Measurements from ENCODE around the gene PEDS1.
"Not testable (repeated sequence)": the region's sequence is repeated elsewhere in the genome, so short reads cannot be mapped to it uniquely, and the experiment has no call there.

The PEDS1 gene

GRCh38 chr20:50152394-50153152 lies 950 bp downstream of the PEDS1 start:
- DNase-seq, result peak in 1 of 2 donors; percentile 10

GRCh38 chr20:50151034-50151743 lies 2.3 kb downstream of the PEDS1 start:
- no peak for DNase-seq

GRCh38 chr20:50149481-50150254 lies 3.9 kb downstream of the PEDS1 start:
- DNase-seq, result no peak

GRCh38 chr20:50146732-50147662 lies 6.5 kb downstream of the PEDS1 start:
- DNase-seq, result peak; percentile 85 to 87

GRCh38 chr20:50146214-50146613 lies 7.3 kb downstream of the PEDS1 start:
- DNase-seq, result no peak

- DNase-seq, result no peak
Measured at GRCh38 chr20:50145566-50145965, 8.0 kb downstream of the PEDS1 start.

- DNase-seq, result peak in 1 of 2 donors; percentile 67
Measured at GRCh38 chr20:50144362-50144761, 9.2 kb downstream of the PEDS1 start.

GRCh38 chr20:50142812-50143211 lies 10.7 kb downstream of the PEDS1 start:
- DNase-seq, result no peak

- no peak for DNase-seq
Measured at GRCh38 chr20:50141811-50142561, 11.5 kb downstream of the PEDS1 start.

GRCh38 chr20:50141018-50141675 lies 12.4 kb downstream of the PEDS1 start:
- no peak for DNase-seq

GRCh38 chr20:50140339-50140859 lies 13.1 kb downstream of the PEDS1 start:
- DNase-seq, result no peak

- DNase-seq, result no peak
Measured at GRCh38 chr20:50138479-50139393, 14.8 kb downstream of the PEDS1 start.

- no peak for DNase-seq
Measured at GRCh38 chr20:50138120-50138478, 15.4 kb downstream of the PEDS1 start.

GRCh38 chr20:50137702-50138101 lies 15.8 kb downstream of the PEDS1 start:
- DNase-seq, result not testable (repeated sequence)

- no peak for DNase-seq
Measured at GRCh38 chr20:50136822-50137599, 16.5 kb downstream of the PEDS1 start.

- not testable (repeated sequence) for DNase-seq
Measured at GRCh38 chr20:50135157-50135556, 18.4 kb downstream of the PEDS1 start.

- no peak for DNase-seq
Measured at GRCh38 chr20:50133474-50134217, 19.9 kb downstream of the PEDS1 start.

- DNase-seq, result no peak
Measured at GRCh38 chr20:50133041-50133440, 20.5 kb downstream of the PEDS1 start.

Data from CD4-positive, alpha-beta T cell treated with Interleukin-1 beta for 1 hour (primary cell).